ENCODE data around the gene TSHZ3. TPM values are rescaled to one million over a fixed set of nuclear protein-coding genes. Genes with fewer than 3 reads are reported as not detected.

The TSHZ3 gene
- total RNA-seq, 2 donors from 2014 or later = 0.82 to 1.2 TPM

GRCh38 chr19:31283701-31284100 is 65.5 kb downstream of the TSHZ3 start:
- peaks cover 5% of the 10 kb centered on the region for H3K4me1 Mint-ChIP-seq
- no peaks in the 10 kb centered on the region for H3K27me3 Mint-ChIP-seq
- H3K9me3 Mint-ChIP-seq = no peaks in the 10 kb centered on the region
- no peaks in the 10 kb centered on the region for H3K36me3 Mint-ChIP-seq (ENCODE audit: low read depth)
- H3K27ac Mint-ChIP-seq = no peak overlapping the region
- H3K4me3 Mint-ChIP-seq = no peak overlapping the region
- ATAC-seq (replicated peaks) = no peak

- peaks cover 3% of the 10 kb centered on the region for H3K4me1 Mint-ChIP-seq
- H3K27me3 Mint-ChIP-seq = no peaks in the 10 kb centered on the region
- H3K9me3 Mint-ChIP-seq = no peaks in the 10 kb centered on the region
- no peaks in the 10 kb centered on the region for H3K36me3 Mint-ChIP-seq (ENCODE audit: low read depth)
- no peak overlapping the region for H3K27ac Mint-ChIP-seq
- H3K4me3 Mint-ChIP-seq = no peak overlapping the region
- ATAC-seq (replicated peaks) = no peak
Measured at GRCh38 chr19:31282346-31282745, 66.9 kb downstream of the TSHZ3 start.

- no peaks in the 10 kb centered on the region for H3K4me1 Mint-ChIP-seq
- H3K4me3 Mint-ChIP-seq = no peak overlapping the region
- H3K9me3 Mint-ChIP-seq = no peaks in the 10 kb centered on the region
- H3K36me3 Mint-ChIP-seq (ENCODE audit: low read depth) = no peaks in the 10 kb centered on the region
- ATAC-seq (replicated peaks) = no peak
- H3K27me3 Mint-ChIP-seq = no peaks in the 10 kb centered on the region
- no peak overlapping the region for H3K27ac Mint-ChIP-seq
Measured at GRCh38 chr19:31280287-31281006, 68.8 kb downstream of the TSHZ3 start.

GRCh38 chr19:31279436-31279765 is 69.8 kb downstream of the TSHZ3 start:
- H3K27me3 Mint-ChIP-seq = no peaks in the 10 kb centered on the region

GRCh38 chr19:31278555-31279435 is 70.4 kb downstream of the TSHZ3 start:
- Mint-ChIP-seq H3K27me3 (no peaks in the 10 kb centered on the region), H3K4me3 (no peak overlapping the region), H3K9me3 (no peaks in the 10 kb centered on the region), H3K36me3 (ENCODE audit: low read depth) (no peaks in the 10 kb centered on the region), H3K27ac (no peak overlapping the region), H3K4me1 (no peaks in the 10 kb centered on the region)
- ATAC-seq (replicated peaks) = no peak

More at GRCh38 chr19:31279436-31279765, 69.8 kb downstream of the TSHZ3 start:
- Mint-ChIP-seq H3K9me3 (no peaks in the 10 kb centered on the region), H3K4me3 (no peak overlapping the region), H3K36me3 (ENCODE audit: low read depth) (no peaks in the 10 kb centered on the region), H3K4me1 (no peaks in the 10 kb centered on the region), H3K27ac (no peak overlapping the region)
- no peak for ATAC-seq (replicated peaks)

GRCh38 chr19:31277516-31277915 is 71.7 kb downstream of the TSHZ3 start:
- ATAC-seq (replicated peaks) = no peak
- Mint-ChIP-seq H3K27ac (no peak overlapping the region), H3K4me3 (no peak overlapping the region), H3K27me3 (no peaks in the 10 kb centered on the region), H3K36me3 (ENCODE audit: low read depth) (no peaks in the 10 kb centered on the region), H3K9me3 (no peaks in the 10 kb centered on the region), H3K4me1 (no peaks in the 10 kb centered on the region)

- no peaks in the 10 kb centered on the region for H3K27me3 Mint-ChIP-seq
- no peaks in the 10 kb centered on the region for H3K36me3 Mint-ChIP-seq (ENCODE audit: low read depth)
- no peaks in the 10 kb centered on the region for H3K9me3 Mint-ChIP-seq
- H3K4me3 Mint-ChIP-seq = no peak overlapping the region
- ATAC-seq (replicated peaks) = no peak
- H3K27ac Mint-ChIP-seq = no peak overlapping the region
- H3K4me1 Mint-ChIP-seq = no peaks in the 10 kb centered on the region
Measured at GRCh38 chr19:31276831-31277230, 72.4 kb downstream of the TSHZ3 start.

GRCh38 chr19:31275068-31275334 is 74.2 kb downstream of the TSHZ3 start:
- no peak for ATAC-seq (replicated peaks)
- H3K27ac Mint-ChIP-seq = no peak overlapping the region
- H3K9me3 Mint-ChIP-seq = no peaks in the 10 kb centered on the region
- no peak overlapping the region for H3K4me3 Mint-ChIP-seq
- no peaks in the 10 kb centered on the region for H3K4me1 Mint-ChIP-seq
- no peaks in the 10 kb centered on the region for H3K36me3 Mint-ChIP-seq (ENCODE audit: low read depth)
- H3K27me3 Mint-ChIP-seq = no peaks in the 10 kb centered on the region

GRCh38 chr19:31274251-31275067 is 74.8 kb downstream of the TSHZ3 start:
- H3K27ac Mint-ChIP-seq = no peak overlapping the region
- H3K36me3 Mint-ChIP-seq (ENCODE audit: low read depth) = no peaks in the 10 kb centered on the region
- no peaks in the 10 kb centered on the region for H3K9me3 Mint-ChIP-seq
- no peaks in the 10 kb centered on the region for H3K27me3 Mint-ChIP-seq
- no peak overlapping the region for H3K4me3 Mint-ChIP-seq
- no peak for ATAC-seq (replicated peaks)
- H3K4me1 Mint-ChIP-seq = no peaks in the 10 kb centered on the region

GRCh38 chr19:31272583-31273106 is 76.6 kb downstream of the TSHZ3 start:
- Mint-ChIP-seq H3K4me1 (no peaks in the 10 kb centered on the region), H3K9me3 (no peaks in the 10 kb centered on the region), H3K27me3 (no peaks in the 10 kb centered on the region), H3K4me3 (no peak overlapping the region), H3K27ac (no peak overlapping the region), H3K36me3 (ENCODE audit: low read depth) (no peaks in the 10 kb centered on the region)
- no peak for ATAC-seq (replicated peaks)

GRCh38 chr19:31271306-31271911 is 77.8 kb downstream of the TSHZ3 start:
- Mint-ChIP-seq H3K27ac (no peak overlapping the region), H3K4me1 (no peaks in the 10 kb centered on the region), H3K27me3 (no peaks in the 10 kb centered on the region), H3K9me3 (no peaks in the 10 kb centered on the region), H3K4me3 (no peak overlapping the region), H3K36me3 (ENCODE audit: low read depth) (no peaks in the 10 kb centered on the region)
- ATAC-seq (replicated peaks) = no peak

- Mint-ChIP-seq H3K4me1 (no peaks in the 10 kb centered on the region), H3K27me3 (no peaks in the 10 kb centered on the region), H3K36me3 (ENCODE audit: low read depth) (no peaks in the 10 kb centered on the region), H3K9me3 (no peaks in the 10 kb centered on the region), H3K4me3 (no peak overlapping the region), H3K27ac (no peak overlapping the region)
- ATAC-seq (replicated peaks) = no peak
Measured at GRCh38 chr19:31270897-31271296, 78.3 kb downstream of the TSHZ3 start.

GRCh38 chr19:31269425-31270127 is 79.7 kb downstream of the TSHZ3 start:
- Mint-ChIP-seq H3K27ac (no peak overlapping the region), H3K36me3 (ENCODE audit: low read depth) (no peaks in the 10 kb centered on the region), H3K4me3 (no peak overlapping the region), H3K9me3 (no peaks in the 10 kb centered on the region), H3K4me1 (no peaks in the 10 kb centered on the region), H3K27me3 (no peaks in the 10 kb centered on the region)
- ATAC-seq (replicated peaks) = no peak
